ENCODE measurements around the gene PTPN7.

GRCh38 chr1:202126426-202126825 is 34.0 kb downstream of the PTPN7 start:
- TF ChIP-seq CTCF (IDR thresholded peaks at IDR 0.05) (no peak), POLR2A (IDR thresholded peaks at IDR 0.05) (no peak)
